ENCODE data around the gene IL22RA1.

IL22RA1 gene

DNA sequence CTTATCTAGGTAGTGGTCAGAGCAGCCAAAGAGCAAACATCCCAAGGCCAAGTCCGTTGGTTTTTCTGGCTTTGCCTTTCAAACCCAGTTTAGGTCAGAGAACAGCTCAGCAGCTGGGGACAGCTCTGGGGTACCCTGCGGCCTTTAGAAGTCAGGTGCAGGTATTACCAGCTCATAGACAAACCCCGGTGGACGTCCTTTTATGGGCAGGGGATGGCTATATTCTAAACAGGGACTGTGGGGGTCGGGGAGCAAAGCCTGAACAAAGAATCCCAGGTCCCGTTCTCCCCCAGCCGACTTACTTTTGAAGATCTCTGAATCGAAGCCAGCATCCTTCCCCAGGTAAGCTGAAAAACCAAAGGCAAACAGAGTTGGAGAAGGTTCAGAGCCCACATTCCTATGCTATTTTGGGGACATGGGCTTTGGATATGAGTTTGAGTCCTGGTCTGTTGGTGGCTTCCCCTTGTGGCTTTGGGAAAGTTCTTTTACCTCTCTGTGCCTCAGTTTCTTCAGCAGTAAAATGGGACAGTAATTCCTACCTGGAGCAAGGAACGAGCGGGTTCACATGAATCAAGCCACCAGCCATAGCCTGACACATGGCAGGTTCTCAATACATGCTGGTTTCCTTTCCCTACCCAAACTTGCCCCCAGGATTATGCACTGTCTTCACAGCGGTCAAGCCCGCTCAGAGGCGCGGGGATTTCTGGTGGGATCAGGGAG, 47.6 kb downstream of the IL22RA1 start:
- no peak for DNase-seq

DNA sequence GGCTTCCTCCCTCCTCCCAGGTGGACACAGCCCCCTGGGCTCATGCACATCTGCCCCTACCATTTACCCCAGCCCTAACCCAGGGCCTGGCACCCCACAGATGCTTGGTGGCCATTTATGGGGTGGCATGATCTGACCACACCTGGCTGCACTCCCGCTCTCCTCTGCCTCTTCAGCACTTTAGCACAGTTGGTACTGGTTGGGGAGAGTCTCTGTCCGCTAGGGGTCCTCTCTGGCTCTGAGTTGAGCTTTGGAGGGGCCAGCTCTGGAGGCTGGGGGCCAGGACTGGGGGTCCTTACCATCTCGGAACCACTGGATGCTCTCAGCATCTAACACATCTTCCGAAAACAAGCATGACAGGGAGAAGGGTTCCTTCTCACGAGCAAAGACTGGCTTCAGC, 48.4 kb downstream of the IL22RA1 start:
- no peak for DNase-seq

DNA sequence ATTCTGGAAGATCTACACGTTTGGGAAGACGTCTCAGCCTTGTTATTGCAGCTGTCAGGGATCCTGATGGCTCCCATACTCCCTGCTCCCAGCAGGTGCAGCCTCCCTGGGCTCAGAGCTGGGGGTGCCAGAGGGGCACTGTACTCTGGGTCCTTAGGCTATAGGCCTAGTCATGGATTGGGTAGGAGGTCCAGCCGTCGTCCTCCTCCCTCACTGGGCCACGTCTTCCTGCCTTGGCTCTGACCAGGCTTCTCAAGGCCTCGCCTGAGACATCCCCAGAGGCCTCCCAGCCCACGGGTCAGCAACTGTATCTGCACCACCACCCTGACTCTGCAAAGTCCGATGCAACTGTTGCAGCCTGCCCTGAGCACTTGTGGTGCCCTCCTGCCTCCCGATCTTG, 49.2 kb downstream of the IL22RA1 start:
- no peak for DNase-seq

DNA sequence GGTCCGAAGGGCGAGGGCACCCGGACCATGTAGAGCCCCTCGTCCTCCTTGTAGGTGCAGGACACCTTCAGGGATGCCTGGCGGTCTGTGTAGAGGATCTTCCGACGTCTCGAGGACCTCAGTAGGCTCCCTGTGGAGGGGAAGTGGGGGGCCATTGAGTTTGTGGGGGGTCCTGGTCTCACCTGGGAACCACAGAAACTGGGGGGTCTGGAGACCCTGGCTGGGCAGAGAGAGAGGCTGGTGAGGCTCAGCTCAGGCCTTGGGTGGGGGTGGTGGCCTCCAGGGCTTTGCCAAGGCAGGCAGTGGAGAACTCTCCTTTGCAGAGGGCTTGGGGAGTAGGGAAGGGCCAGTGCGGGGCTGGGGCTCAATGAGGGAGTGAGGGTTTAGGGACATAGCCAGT, 50.0 kb downstream of the IL22RA1 start:
- DNase-seq = no peak

DNA sequence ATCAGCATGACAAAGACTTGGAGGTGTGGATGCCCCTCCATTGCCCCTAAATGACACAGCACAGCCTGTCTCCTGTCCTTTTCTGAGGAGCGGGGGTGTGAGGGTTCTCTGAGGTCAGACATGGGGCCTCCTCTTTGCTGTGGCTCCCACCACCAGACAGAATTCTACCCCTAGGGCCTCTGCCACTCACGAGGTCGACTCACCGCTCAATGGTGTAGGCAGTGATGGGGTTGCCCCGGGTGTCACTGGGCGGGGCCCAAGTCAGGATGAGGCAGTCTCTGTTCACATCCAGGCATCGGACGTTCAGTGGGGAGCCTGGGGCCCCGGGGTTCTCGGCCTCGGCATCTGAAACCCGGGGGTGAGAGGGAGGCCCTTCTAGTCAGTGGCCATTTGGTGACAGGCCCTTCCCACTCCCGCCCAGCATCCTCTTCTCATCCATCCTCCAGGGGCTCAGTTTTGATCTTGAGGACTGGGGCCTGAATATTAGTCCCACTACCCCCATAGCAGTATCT, 50.9 kb downstream of the IL22RA1 start:
- no peak for DNase-seq

DNA sequence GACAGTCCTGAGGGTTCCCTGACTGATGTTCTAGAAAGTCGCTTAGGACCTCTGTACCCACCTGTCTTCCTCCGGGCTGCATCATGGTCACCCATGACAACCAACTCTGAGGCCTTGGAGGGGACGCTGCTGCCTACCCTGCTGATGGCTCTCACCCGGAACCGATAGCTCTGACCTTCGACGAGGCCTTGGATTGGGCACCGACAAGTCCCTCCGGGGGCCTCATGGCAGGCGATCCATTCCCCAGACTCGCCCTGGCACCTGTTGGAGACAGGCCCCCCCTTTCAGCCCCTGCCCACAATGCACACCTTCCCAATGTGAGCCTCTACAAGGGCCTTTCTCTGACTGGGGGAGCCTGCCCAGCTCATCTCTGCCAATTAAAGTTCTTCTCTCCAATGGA, 52.2 kb downstream of the IL22RA1 start:
- DNase-seq = no peak

DNA sequence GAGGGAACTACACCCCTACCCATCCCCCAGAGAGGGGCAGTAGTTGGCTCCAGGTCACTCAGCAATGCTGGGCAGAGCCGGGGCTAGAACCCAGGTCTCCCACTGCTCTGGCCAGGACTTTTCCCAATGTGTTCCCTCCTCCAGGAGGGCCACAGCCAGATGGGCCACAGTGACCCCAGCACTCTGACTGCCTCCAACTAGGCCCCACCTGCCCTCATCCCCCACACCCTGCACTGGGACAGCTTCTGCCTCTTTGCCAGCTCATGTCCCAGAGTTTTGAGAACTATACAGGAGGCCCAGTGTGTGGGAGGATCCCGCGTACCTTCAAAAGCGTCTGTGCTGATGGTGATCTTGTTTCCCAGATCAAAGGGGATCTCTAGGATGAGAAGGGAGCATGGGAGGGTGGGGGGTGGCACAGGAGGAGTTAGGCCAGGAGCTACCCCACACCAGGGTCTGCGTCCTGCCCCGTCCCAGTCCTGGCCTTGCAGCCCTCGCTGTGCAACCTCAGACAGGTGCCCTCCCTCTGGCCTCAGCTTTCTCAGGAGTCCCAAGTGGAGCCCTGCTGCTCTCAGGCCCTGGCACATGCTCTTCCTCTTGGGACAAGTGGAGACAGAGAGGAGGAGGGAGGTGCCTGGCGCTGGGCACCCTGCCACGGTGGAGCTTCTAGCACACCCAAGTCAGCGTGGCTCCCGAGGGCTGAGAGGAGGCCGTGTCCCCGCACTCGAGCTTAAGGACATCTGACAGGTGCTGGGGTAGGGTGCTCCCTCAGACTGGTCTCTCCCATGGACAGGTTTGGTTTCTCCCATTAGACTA, 53.0 kb downstream of the IL22RA1 start:
- DNase-seq = no peak

DNA sequence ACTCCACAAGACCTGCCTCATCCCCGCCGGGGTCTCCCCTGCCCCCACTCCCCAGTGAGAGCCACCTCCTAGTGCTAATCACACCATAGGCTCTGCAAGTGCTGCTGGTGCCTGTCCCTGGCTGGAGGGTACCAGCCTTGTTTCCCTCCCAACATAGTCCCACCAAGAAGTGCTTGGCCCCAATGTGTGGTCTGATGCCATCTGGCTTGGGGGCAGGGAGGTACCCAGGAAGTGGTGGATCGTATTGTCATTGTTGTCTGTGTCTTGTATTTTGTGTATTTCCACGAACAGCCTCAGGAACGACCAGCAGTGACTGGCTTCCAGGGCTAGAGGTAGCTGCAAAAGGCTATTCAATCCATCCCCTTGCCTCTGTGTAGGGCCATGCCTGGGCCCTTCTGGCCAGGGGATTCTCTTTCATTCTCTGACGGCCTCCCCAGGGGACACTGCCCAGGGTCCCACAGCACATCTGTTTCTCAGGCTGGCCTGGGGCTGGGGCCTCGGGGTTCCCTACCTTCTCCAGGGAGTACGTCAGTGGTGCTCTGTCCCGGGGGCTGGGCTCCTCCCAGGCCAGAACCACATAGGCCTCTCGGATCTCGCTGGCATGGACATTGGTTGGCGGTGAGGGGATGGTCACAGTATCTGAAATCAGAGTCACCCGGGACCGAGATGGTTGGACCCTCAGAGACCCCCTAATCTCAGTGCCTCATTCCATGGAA, 53.8 kb downstream of the IL22RA1 start:
- no peak for DNase-seq

DNA sequence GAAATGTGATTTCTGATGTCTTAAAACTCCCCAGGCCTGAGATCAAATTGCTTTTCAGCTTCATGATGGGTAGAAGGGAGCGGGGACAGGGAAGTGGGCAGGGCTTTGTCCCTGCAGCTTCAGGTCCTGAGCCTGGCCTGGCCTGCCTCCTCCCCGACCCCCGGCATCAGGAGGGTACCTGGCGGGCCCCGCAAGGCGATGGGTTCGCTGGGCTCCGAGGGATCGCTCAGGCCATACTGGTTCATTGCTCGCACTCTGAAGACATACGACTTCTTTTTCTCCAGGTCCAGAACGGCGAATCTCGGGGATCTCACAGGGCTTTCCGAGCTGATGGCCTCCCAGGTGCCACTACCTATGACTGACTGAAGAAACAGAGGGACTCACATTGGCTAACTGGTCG, 56.5 kb downstream of the IL22RA1 start:
- DNase-seq = no peak

DNA sequence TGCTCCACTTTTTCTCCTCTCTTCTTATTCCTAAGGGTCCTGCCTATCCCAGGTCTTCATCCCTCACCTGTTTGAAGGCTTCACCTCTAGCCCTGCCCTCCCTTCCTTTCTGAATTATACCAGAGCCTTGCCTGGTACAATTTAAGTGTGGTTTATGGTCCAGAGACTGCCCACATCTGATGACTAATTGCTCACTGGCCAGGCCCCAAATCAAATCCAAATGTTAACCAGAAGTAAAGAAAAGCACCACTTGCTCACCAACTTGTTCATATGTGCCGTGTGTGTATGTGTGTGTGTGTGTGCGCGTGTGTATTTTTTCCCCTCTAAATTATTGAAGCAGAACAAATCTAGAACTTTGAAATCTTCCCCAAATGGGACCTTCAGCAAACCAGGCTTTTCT, 57.4 kb downstream of the IL22RA1 start:
- DNase-seq = no peak

DNA sequence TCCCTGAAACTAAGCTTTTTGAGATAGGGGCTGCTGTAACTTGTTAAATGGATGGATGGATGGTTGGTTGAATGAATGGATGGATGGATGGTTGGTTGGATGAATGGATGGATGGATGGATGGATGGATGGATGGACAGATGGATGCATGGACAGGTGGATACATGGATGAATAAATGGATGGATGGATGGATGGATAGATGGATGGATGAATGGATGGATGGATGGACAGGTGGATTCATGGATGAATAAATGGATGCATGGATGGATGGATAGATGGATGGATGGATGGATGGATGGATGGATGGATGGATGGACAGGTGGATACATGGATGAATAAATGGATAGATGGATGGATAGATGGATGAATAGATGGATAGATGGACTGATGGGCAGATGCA, 57.9 kb downstream of the IL22RA1 start:
- DNase-seq = no peak

DNA sequence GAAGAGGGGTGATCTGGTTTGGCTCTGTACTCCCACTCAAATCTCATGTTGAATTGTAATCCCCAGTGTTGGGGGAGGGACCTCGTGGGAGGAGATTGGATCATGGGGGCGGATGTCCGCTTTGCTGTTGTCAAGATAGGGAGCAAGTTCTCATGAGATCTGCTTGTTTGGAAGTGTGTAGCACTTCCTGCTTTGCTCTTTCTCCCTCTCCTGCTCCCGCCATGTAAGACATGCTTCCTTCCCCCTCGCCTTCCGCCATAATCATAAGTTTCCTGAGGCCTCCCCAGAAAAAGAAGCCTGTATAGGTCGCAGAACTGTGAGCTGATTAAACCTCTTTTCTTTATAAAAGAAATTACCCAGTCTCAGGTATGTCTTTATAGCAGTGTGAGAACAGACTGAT, 58.9 kb downstream of the IL22RA1 start:
- no peak for DNase-seq

DNA sequence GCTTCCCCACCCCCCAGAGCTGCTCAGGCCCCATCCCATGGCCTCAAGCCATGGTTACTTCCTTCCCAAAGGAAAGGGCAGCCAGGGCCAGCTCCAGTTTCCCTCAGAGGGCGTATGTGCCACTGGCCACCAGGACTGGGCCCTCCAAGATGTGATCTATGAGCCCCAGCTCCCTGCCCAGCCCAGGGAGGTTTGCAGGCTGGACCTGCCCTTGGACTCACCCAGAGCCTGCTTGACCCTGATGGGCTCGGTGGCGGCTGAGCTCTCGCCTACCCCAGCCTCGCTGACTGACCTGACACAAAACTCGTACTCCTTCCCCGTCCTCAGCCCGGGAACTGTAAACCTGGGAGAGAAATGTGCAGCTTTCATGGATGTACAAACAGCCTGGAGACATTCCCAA, 60.6 kb downstream of the IL22RA1 start:
- no peak for DNase-seq

DNA sequence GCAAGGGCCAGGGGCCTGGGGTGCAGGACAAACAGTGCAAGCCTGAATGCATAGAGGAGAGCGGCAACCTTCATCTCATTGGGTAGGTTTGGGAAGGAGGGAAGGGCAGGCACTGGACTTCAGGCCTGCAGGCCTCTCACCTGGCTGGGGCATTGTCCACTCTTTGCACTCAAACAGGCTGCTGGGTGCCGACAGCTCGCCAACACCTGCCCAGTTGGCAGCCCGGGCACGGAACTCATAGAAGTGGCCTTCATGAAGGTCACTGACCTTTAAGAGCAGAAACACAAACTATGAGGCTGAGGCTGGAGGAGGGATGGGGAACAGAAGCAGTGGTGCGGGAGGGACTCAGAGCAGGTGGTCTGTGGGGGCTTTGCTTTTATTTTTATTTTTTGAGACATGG, 61.8 kb downstream of the IL22RA1 start:
- no peak for DNase-seq

DNA sequence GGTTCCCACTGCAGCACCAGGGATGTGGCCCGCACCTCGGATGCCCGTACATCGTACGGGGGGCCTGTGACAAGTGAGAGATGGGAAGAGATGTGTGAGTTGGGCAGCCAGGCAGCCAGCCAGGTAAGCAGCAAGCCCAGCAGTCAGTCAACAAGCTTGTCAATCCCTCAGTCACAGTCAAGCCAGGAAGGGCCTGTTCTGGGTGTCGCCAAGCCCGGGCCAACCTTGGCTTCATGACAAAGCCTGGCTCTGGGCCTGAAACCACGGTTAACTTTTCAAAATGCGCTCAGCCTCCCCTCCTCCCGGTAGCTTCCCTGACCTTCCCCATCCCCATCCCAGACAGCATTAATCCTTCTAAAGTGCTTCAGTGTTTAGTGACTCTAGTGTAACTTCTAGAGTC, 62.8 kb downstream of the IL22RA1 start:
- DNase-seq = no peak

DNA sequence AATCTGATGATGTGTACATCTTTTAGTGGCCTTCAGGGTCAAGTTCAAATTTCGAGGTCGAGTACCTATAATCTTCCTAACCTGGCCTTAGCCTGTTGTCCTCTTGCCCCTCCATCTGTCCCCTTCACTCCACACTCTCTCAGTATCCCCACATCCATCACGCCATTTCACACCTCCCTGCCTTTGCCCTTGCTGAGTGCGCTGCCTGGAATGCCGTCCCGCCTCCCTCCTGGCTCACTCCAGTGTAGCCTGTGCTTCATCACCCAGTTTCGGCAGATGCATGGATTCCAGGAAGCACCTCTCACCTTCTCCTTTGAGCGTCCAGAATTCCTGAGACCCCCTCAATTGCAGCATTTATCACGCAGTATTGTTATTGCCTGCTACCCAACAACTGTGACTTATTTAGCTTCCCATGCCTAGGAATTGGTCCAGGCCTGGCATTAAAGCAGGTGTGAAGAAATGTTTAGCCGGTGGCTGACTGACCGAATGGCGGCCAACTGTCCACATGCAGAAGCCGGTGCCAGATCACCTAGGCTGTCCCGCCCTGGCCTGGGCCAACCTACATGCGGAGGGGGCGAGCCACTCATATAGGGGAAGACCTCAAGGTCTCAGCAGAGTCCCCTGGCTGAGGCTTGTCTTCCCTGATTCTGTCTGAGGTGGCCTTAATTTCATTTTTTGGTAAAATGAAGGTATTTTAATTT, 65.5 kb downstream of the IL22RA1 start:
- DNase-seq = no peak

DNA sequence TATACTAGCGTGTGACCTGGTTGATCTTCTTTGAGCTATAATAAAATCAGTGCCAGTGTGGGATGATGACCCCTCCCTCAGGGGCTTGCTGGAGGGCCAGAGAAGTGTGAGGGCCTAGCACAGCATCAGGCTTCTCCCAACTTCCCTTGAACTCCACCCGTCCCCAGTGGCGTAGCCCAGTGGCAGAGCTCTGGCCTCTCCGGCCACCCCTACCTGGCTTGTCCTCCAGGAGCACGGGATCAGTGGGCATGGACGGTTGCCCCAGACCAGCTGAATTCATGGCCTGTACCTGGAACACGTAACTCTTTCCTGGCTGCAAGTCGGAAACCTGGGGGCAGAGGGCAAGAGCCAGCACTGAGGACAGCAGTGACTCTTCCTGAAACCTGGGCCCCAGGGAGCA, 67.0 kb downstream of the IL22RA1 start:
- DNase-seq = no peak

DNA sequence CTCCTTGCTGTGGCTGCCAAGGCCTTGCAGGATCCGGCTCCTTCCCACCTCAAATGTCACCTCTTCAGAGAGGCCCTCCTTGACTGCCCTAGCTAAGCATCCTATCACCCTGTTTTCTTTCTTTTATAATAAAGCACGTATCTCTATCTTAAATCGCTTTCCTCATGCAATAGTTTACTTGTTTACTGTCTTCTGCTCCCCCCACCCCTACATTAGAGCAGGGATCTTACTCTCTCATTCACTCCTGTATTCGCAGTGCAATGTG, 67.4 kb downstream of the IL22RA1 start:
- no peak for DNase-seq

DNA sequence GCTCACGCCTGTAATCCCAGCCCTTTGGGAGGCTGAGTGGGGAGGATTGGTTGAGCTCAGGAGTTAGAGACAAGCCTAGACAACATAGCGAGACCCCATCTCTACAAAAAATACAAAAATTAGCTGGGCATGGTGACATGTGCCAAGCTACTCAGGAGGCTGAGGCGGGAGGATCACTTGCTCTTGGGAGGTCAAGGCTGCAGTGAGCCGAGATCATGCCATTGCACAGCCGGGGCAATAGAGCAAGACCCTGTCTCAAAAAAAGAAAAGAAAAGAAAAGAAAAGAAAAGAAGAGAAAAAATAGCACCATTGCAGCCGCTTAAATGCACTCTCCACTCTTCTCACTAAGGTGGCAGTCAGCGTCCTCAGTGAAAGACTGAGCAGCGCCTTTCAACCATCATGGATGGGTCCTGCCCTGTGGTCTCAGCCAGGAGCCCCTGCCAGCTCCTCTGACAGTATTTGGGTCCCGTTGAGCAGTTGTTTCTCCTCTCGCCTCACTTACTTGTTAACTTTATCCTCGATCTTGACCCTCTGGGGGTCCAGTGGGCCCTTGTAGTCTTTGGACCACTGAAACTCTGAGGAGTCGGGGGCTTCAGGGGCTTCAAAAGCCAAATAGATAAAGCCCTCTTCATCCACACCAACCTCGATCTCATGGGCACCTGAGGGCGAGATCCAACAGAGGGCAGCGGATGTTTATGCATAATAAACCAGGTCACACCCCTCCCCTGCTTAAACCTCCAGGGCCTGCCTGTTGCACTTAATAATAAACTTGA, 67.9 kb downstream of the IL22RA1 start:
- no peak for DNase-seq

DNA sequence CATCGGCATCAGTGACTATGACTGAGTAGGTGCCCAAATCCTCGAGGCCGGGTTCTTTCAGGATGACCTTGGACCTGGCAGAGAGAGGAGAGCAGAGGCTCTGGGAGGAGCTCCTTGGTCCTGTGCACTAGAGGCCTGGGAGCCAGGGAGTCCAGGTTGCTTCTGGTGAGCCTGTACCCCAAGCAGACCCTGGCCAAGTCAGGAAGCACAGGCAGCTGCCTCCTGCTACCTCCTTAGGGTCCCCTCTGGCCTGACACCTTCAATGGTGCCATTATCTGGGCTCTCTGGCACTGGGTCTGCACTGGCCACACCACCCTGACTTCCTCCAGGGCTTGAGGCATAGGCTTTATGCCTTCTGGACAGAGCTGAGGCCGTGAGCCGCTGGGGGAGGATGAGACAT, 68.7 kb downstream of the IL22RA1 start:
- no peak for DNase-seq

DNA sequence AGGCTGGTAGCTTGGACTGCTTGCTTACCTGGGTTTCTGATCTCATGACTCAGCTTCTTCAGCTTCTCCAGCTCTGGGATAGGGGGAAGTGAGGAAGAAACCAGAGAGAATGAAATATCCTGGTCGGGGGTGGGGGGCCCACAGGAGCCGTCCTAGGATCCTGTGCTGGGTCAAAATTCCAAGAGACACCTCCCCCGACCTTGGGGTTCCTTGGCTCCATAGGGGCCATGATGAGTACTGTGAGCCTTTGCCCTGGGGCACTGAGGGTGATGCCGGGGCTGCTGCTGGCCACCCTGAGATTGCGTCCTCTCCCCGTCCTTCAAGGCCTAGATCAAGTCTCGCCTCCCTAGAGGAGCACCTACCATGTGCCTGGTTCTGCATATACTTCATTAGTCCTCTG, 71.0 kb downstream of the IL22RA1 start:
- no peak for DNase-seq

DNA sequence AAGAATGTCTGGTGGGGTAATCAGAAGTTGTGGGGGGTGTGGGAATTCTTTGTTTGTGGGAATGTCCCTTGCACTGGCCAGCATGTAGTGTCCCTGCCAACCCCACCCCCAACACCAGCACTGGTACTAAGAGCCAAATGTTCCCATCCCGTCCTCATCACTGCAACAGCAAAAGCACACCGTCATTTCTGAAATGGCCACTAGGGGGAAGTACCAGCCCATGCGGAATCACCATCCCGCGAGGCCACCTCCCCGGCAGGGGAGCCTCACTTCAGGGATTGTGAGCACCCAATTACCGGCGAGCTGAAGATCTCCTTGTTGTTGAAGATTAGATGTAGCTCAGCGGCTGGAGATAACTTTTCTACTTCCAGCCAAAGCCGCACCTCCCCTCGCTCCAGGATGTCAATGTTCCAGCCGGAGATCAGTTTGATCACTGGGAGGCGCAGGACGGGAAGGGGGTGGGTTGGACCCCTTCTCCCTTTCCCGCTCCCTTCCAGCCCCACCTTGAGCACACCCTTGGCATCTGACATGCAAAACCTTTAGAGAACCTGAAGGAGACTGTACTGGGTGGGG, 72.0 kb downstream of the IL22RA1 start:
- DNase-seq = peak; percentile 69
